Activated B cell treated with CpG ODN at 0.5 μM for 24 hours (primary cell): ENCODE measurements around the gene HLA-DQB1. TPM values are rescaled to one million over a fixed set of nuclear protein-coding genes. Genes with fewer than 3 reads are reported as not detected.

ENCODE experiments used
- ATAC-seq: fragments of 200-7000 bp; cut with Tn5 transposase; one replicate; pipeline ENCODE4 v1.10.0; 2021; ENCODE audit warnings: low read depth, mild to moderate bottlenecking, moderate library complexity
- CTCF ChIA-PET: fragments of 350-600 bp; sonication (Branson Sonifier 250); formaldehyde crosslinking; loops from one replicate; lab custom pipeline; 2021; ENCODE audit warnings: antibody characterized with exemption; lab: Charles Lee
- POLR2A ChIA-PET: fragments of 350-600 bp; sonication (Branson Sonifier 250); formaldehyde crosslinking; loops from one replicate; lab custom pipeline; 2021; ENCODE audit warnings: antibody characterized with exemption; lab: Charles Lee
- DNase-seq: peaks from one replicate; pipeline ENCODE4 v3.0.0; 2022
- H3K27ac Mint-ChIP-seq: one replicate; pipeline ENCODE4 v1.8.0; 2020; ENCODE audit warnings: mixed read lengths
- H3K27me3 Mint-ChIP-seq: one replicate; pipeline ENCODE4 v1.8.0; 2021; ENCODE audit warnings: mixed read lengths
- H3K36me3 Mint-ChIP-seq: one replicate; pipeline ENCODE4 v1.8.0; 2021; ENCODE audit warnings: low read depth, mixed read lengths
- H3K4me1 Mint-ChIP-seq: one replicate; pipeline ENCODE4 v1.8.0; 2021; ENCODE audit warnings: mixed read lengths
- H3K4me3 Mint-ChIP-seq: one replicate; pipeline ENCODE4 v1.8.0; 2020; ENCODE audit warnings: mild to moderate bottlenecking, mixed read lengths
- H3K9me3 Mint-ChIP-seq: one replicate; pipeline ENCODE4 v1.8.0; 2020; ENCODE audit warnings: mixed read lengths
- CTCF ChIP-seq: fragments of 200-600 bp; IDR thresholded peaks from one replicate; pipeline ENCODE4 v1.8.0; 2022; ENCODE audit warnings: antibody characterized with exemption, mild to moderate bottlenecking
- intact Hi-C: fragments of 100-400 bp; cut with micrococcal nuclease; formaldehyde crosslinking; loops from one replicate; pipeline ENCODE4 v1.15.1; 2024
- total RNA-seq: library from RNA; stranded (reverse); gene quantifications from 2 replicates; pipeline ENCODE4 v1.2.3, GENCODE V29; 2022

The HLA-DQB1 gene
- total RNA-seq, 1 donor from 2014 or later, result 262 TPM

- H3K4me3 Mint-ChIP-seq, result no peak overlapping the region
- ATAC-seq (no peak), DNase-seq (no peak)
- H3K4me1 Mint-ChIP-seq, result peaks cover 46% of the 10 kb centered on the region
- no peak for TF ChIP-seq CTCF
- H3K9me3 Mint-ChIP-seq, result peaks cover 5% of the 10 kb centered on the region
- peaks cover 16% of the 10 kb centered on the region for H3K36me3 Mint-ChIP-seq
- ChIA-PET POLR2A (interaction anchor here (0.6 to 6.9 kb wide), 6 partner anchors 13 to 169 kb away, joined by 3 to 387 read pairs (median 8); partner anchors contain the start of genes HLA-DQA1 and TAP2), CTCF (interaction anchor here (1.2 kb wide), 1 partner anchor 116 kb away, joined by 3 read pairs; no protein-coding TSS in a partner anchor)
- no peaks in the 10 kb centered on the region for H3K27me3 Mint-ChIP-seq
- H3K27ac Mint-ChIP-seq, result peak overlapping the region; percentile 99
- intact Hi-C loops, result loop anchor here (2.0 to 10.0 kb wide), 5 partner anchors 31 to 302 kb away; no protein-coding TSS in a partner anchor
Measured at GRCh38 chr6:32669893-32670292, 3.4 kb upstream of the HLA-DQB1 start.

DNA sequence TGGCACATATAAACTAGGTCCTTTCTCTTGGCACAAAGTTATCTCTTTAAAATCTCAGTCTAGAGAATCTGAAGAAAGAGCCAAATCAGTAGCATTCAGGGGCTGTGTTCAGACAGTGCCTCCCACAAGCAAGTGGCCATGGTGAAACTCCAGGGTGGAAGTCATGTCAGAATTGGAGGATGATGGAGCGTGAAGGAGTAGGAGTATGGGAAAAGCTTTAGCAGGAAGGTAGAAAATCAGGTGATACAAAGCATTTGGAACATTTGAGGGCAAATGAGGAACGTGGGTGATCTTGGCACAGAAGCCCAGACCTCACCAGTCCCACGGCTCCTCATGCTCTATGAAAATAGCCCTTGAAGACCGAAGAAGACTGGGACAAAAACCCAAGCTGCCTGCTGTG, 2.8 kb upstream of the HLA-DQB1 start:
- Mint-ChIP-seq H3K4me3 (peak overlapping the region; percentile 66), H3K36me3 (peaks cover 18% of the 10 kb centered on the region), H3K27ac (peak overlapping the region; percentile 99), H3K27me3 (no peaks in the 10 kb centered on the region), H3K9me3 (peaks cover 3% of the 10 kb centered on the region), H3K4me1 (peaks cover 46% of the 10 kb centered on the region)
- intact Hi-C loops, result loop anchor here (2.0 to 10.0 kb wide), 5 partner anchors 32 to 303 kb away; no protein-coding TSS in a partner anchor
- CTCF ChIA-PET, result interaction anchor here (1.2 kb wide), 1 partner anchor 116 kb away, joined by 3 read pairs; no protein-coding TSS in a partner anchor
- DNase-seq (no peak), ATAC-seq (no peak)
- POLR2A ChIA-PET, result interaction anchor here (0.6 to 6.9 kb wide), 10 partner anchors 13 to 233 kb away, joined by 3 to 387 read pairs (median 8); partner anchors contain the start of genes HLA-DQA1, HLA-DRA, PSMB9 and TAP1
- no peak for TF ChIP-seq CTCF

GRCh38 chr6:32668226-32668747, 1.8 kb upstream of the HLA-DQB1 start:
- H3K4me1 Mint-ChIP-seq, result peaks cover 51% of the 10 kb centered on the region
- peak overlapping the region; percentile 99 for H3K27ac Mint-ChIP-seq
- H3K4me3 Mint-ChIP-seq, result peak overlapping the region; percentile 66

DNA sequence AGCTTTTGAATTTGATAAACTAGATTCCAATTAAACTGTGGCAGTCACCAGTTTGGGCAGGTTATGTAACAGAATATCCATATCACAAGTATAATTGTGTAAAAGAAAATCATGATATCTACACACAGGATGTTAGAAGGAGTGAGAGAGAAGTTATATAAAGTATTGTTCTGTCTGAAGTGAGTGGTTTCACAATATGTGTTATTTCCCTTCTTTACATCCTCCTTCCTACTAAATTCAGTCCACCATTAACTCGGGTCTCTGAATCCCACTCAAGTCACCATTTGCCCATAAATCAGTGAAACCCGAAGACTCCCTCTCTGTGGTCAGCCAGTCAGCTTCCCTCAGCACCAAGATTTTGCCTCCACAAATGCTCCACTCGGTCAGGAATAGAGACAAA, 796 bp downstream of the HLA-DQB1 start:
- DNase-seq, result no peak
- CTCF ChIA-PET, result interaction anchor here (0.8 to 3.0 kb wide), 3 partner anchors 26 to 95 kb away, joined by 3 to 11 read pairs (median 3); no protein-coding TSS in a partner anchor
- Mint-ChIP-seq H3K36me3 (peaks cover 48% of the 10 kb centered on the region), H3K9me3 (peaks cover 2% of the 10 kb centered on the region), H3K4me3 (peak overlapping the region; percentile 90), H3K27ac (peak overlapping the region; percentile 94), H3K27me3 (no peaks in the 10 kb centered on the region), H3K4me1 (peaks cover 72% of the 10 kb centered on the region)
- intact Hi-C loops, result loop anchor here (1.0 to 10.0 kb wide), 7 partner anchors 29 to 307 kb away; partner anchors contain the start of gene HLA-DQA1
- TF ChIP-seq CTCF, result no peak
- POLR2A ChIA-PET, result interaction anchor here (0.6 to 6.9 kb wide), 22 partner anchors 13 to 306 kb away, joined by 3 to 387 read pairs (median 9); partner anchors contain the start of genes HLA-DQA1, HLA-DRA and HLA-DRB1
- no peak for ATAC-seq

More at GRCh38 chr6:32668226-32668747, 1.8 kb upstream of the HLA-DQB1 start:
- CTCF ChIA-PET, result interaction anchor here (0.7 to 2.5 kb wide), 5 partner anchors 17 to 280 kb away, joined by 3 to 15 read pairs (median 4); no protein-coding TSS in a partner anchor
- POLR2A ChIA-PET, result interaction anchor here (0.6 to 6.9 kb wide), 16 partner anchors 8 to 303 kb away, joined by 3 to 387 read pairs (median 5); partner anchors contain the start of genes HLA-DQA1, HLA-DRA, HLA-DRB5 and PSMB9
- ATAC-seq (peak; percentile 69), DNase-seq (no peak)
- TF ChIP-seq CTCF, result no peak
- peaks cover 23% of the 10 kb centered on the region for H3K36me3 Mint-ChIP-seq
- H3K9me3 Mint-ChIP-seq, result peaks cover 2% of the 10 kb centered on the region
- intact Hi-C loops, result loop anchor here (1.0 to 10.0 kb wide), 8 partner anchors 17 to 304 kb away; partner anchors contain the start of gene HLA-DRA
- no peaks in the 10 kb centered on the region for H3K27me3 Mint-ChIP-seq
